ENCODE data around the gene UFSP2.

DNA sequence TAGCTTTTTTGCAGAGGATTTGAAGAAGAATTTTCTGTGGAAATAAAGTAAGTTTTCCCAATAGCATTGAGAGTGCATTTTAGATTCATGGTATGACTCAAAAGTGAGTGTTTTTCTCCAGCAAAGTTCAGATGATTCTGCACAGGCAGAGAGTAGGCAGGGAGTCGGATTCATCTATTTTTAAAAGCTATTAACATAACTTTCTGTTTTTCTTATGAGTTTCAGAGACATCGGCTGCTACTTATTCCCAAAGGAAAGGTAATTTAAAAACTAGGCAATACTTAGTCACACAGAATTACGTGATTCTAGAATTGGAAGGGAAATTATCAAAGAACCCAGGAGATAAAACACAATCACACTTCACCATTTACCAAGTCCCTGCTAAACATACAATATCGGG, 41.3 kb upstream of the UFSP2 start:
- TF ChIP-seq, protein P1, sequence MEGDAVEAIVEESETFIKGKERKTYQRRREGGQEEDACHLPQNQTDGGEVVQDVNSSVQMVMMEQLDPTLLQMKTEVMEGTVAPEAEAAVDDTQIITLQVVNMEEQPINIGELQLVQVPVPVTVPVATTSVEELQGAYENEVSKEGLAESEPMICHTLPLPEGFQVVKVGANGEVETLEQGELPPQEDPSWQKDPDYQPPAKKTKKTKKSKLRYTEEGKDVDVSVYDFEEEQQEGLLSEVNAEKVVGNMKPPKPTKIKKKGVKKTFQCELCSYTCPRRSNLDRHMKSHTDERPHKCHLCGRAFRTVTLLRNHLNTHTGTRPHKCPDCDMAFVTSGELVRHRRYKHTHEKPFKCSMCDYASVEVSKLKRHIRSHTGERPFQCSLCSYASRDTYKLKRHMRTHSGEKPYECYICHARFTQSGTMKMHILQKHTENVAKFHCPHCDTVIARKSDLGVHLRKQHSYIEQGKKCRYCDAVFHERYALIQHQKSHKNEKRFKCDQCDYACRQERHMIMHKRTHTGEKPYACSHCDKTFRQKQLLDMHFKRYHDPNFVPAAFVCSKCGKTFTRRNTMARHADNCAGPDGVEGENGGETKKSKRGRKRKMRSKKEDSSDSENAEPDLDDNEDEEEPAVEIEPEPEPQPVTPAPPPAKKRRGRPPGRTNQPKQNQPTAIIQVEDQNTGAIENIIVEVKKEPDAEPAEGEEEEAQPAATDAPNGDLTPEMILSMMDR (IDR thresholded peaks at IDR 0.05 in 4 of 5, conservative IDR thresholded peaks at IDR 0.05 in 1 of 5) = no peak
- no peak for TF ChIP-seq POLR2A (IDR thresholded peaks at IDR 0.05)

All from gastrocnemius medialis (tissue), 4 donors.